OCI-LY7 (cell line): ENCODE data around the gene RABGGTB.

Source experiments
- CTCF ChIP-seq: fragments of 200-600 bp; sonication (generic); conservative IDR thresholded peaks from 2 replicates; pipeline ENCODE4 v1.5.1; 2014; ENCODE audit warnings: mild to moderate bottlenecking, antibody characterized with exemption, low read length, moderate library complexity, mixed read lengths
- EZH2phosphoT487 ChIP-seq: fragments of 200-600 bp; sonication (generic); IDR thresholded peaks from 2 replicates; pipeline ENCODE4 v1.6.1; 2018; ENCODE audit warnings: low read depth, borderline replicate concordance, mild to moderate bottlenecking, mixed run types, antibody characterized with exemption, low read length, moderate library complexity, mixed read lengths

DNA sequence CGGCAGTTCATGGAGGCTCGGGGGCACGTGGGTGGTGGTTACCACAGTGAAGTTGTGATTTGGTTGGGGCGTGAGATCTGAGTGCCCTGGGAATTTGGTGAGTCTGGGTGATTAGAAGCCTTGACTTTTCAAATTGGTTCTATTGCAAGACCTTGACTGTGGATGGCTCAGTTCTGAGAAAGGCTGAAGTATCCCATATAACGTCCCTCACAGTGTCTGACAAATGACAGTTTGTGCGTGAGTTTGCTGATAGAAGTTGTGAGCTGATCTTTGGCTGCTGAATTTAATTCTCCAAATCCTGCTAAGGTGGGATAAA is 11.2 kb downstream of the RABGGTB start:
- no peak for TF ChIP-seq CTCF
- no peak for TF ChIP-seq EZH2phosphoT487
